HepG2 (cell line): Measurements from ENCODE around the gene OPN1LW. TPM values are rescaled to one million over a fixed set of nuclear protein-coding genes. Genes with fewer than 3 reads are reported as not detected.
A peak's percentile ranks its signal among the peaks of the same experiment; 100 is the strongest.

ENCODE experiments used
- ATAC-seq: fragments of 200-7000 bp; cut with Tn5 transposase; 3 replicates; pipeline ENCODE4 v1.9.1; 2020; ENCODE audit warnings: mild to moderate bottlenecking, moderate library complexity
- BruUV-seq: library from RNA; stranded (reverse); fragments of 400-500 nt; replicated peaks from 2 replicates; lab custom pipeline; 2021; lab: Mats Ljungman, UMichigan
- CTCF ChIA-PET: fragments of 300-600 bp; formaldehyde crosslinking; extraction: SDS; loops from one replicate; lab custom pipeline; 2021; ENCODE audit warnings: low total read pairs, inconsistent platforms, low intra/inter-chr PET ratio; lab: Yijun Ruan, JAX
- POLR2A ChIA-PET: fragments of 350-600 bp; sonication (Branson Sonifier 250); formaldehyde crosslinking; loops from one replicate; lab custom pipeline; 2020; ENCODE audit warnings: antibody characterized with exemption, inconsistent platforms; lab: Yijun Ruan, JAX
- DNase-seq: peaks from one replicate; pipeline ENCODE4 v3.0.0-alpha.2; 2015; ENCODE audit warnings: low spot score
- FAIRE-seq: peaks from 3 replicates; lab custom pipeline; 2011; peaks lifted over from hg19 to GRCh38; lab: Jason Lieb, UNC
- H2AFZ ChIP-seq: one replicate; pipeline ENCODE4 v1.6.1; 2011; ENCODE audit warnings: low read length, inconsistent platforms
- H3K27ac ChIP-seq: fragments of 300-600 bp; 3 replicates; pipeline ENCODE4 v1.8.0; 2011; ENCODE audit warnings: mixed run types, mild to moderate bottlenecking, mixed read lengths, low read length, inconsistent platforms; ENCODE audit not compliant: insufficient read depth; ENCODE audit errors: extremely low read length
- H3K27me3 ChIP-seq, 2 experiments: fragments of 200-600 bp in 1 of 2; 2 replicates in 1 of 2; 3 replicates in 1 of 2; pipeline versions ENCODE4 v1.6.0 to v1.8.0; 2011; ENCODE audit warnings: low read length in 2 of 2, mild to moderate bottlenecking in 2 of 2, moderate library complexity in 2 of 2, inconsistent platforms in 1 of 2; ENCODE audit not compliant: insufficient read depth in 2 of 2, control insufficient read depth in 1 of 2
- H3K36me3 ChIP-seq, 2 experiments: fragments of 200-600 bp in 1 of 2; replicated peaks in 1 of 2; 2 replicates in 1 of 2; 3 replicates in 1 of 2; pipeline versions ENCODE4 v1.5.1 to v1.8.0; 2011; ENCODE audit warnings: low read length in 2 of 2, inconsistent platforms in 1 of 2; ENCODE audit not compliant: insufficient read depth in 2 of 2, control insufficient read depth in 1 of 2
- H3K4me1 ChIP-seq: 2 replicates; pipeline ENCODE4 v1.5.1; 2012; ENCODE audit warnings: low read length, inconsistent platforms; ENCODE audit not compliant: insufficient read depth
- H3K4me2 ChIP-seq: 2 replicates; pipeline ENCODE4 v1.6.0; 2011; ENCODE audit warnings: low read depth, low read length, inconsistent platforms
- H3K4me3 ChIP-seq, 3 experiments: fragments of 200-600 bp in 1 of 3; sonication (generic), shearing (Covaris generic) in 1 of 3; replicated peaks in 1 of 3; 2 replicates each; pipeline ENCODE4 v1.5.1; 2011 to 2016; ENCODE audit warnings: low read length in 3 of 3, inconsistent platforms in 2 of 3, low read depth in 2 of 3, mild to moderate bottlenecking in 2 of 3, control low read depth in 1 of 3, mixed read lengths in 1 of 3; ENCODE audit not compliant: insufficient read depth in 1 of 3
- H3K79me2 ChIP-seq: one replicate; pipeline ENCODE4 v1.6.1; 2011; ENCODE audit warnings: low read length, inconsistent platforms; ENCODE audit not compliant: insufficient read depth
- H3K9ac ChIP-seq: 2 replicates; pipeline ENCODE4 v1.6.0; 2011; ENCODE audit warnings: mild to moderate bottlenecking, low read depth, low read length, inconsistent platforms; ENCODE audit not compliant: insufficient read depth
- H3K9me3 ChIP-seq: 2 replicates; pipeline ENCODE4 v1.5.1; 2012; ENCODE audit warnings: mild to moderate bottlenecking, low read length
- H4K20me1 ChIP-seq: 2 replicates; pipeline ENCODE4 v1.6.0; 2011; ENCODE audit warnings: inconsistent platforms, mild to moderate bottlenecking, low read length, moderate library complexity; ENCODE audit not compliant: insufficient read depth
- DMAP1 ChIP-seq: IDR thresholded peaks from 2 replicates; pipeline ENCODE4 v1.6.1; 2016
- KLF12 ChIP-seq: sonication (generic); formaldehyde crosslinking; IDR thresholded peaks from 2 replicates; pipeline ENCODE4 v1.4.0; 2020; ENCODE audit warnings: missing genetic modification reagents, borderline replicate concordance
- NFYC ChIP-seq: IDR thresholded peaks from 2 replicates; pipeline ENCODE4 v1.6.1; 2016; ENCODE audit warnings: missing genetic modification reagents, missing compliant biosample characterization
- PAWR ChIP-seq: sonication (generic); formaldehyde crosslinking; IDR thresholded peaks from 2 replicates; pipeline ENCODE4 v1.4.0; 2020; ENCODE audit warnings: missing genetic modification reagents, mild to moderate bottlenecking, borderline replicate concordance
- POLR2AphosphoS5 ChIP-seq: IDR thresholded peaks from 2 replicates; pipeline ENCODE4 v1.6.1; 2012; ENCODE audit warnings: low read depth, low read length
- RBFOX2 ChIP-seq: fragments of 200-400 bp; formaldehyde crosslinking; IDR thresholded peaks from 2 replicates; pipeline ENCODE4 v1.6.1; 2017; ENCODE audit warnings: low read depth, mild to moderate bottlenecking, low read length
- SMYD3 ChIP-seq: sonication (generic); formaldehyde crosslinking; IDR thresholded peaks from 2 replicates; pipeline ENCODE4 v1.8.1; 2023; ENCODE audit warnings: mild to moderate bottlenecking, missing genetic modification reagents
- SP4 ChIP-seq: sonication (generic); formaldehyde crosslinking; IDR thresholded peaks from 2 replicates; pipeline ENCODE4 v1.8.1; 2023; ENCODE audit warnings: mild to moderate bottlenecking, missing genetic modification reagents
- ZBTB20 ChIP-seq: sonication (generic); formaldehyde crosslinking; IDR thresholded peaks from 2 replicates; pipeline ENCODE4 v1.8.1; 2023; ENCODE audit warnings: missing genetic modification reagents, low read depth, mild to moderate bottlenecking, borderline replicate concordance
- ZFY ChIP-seq: sonication (generic); formaldehyde crosslinking; IDR thresholded peaks from 2 replicates; pipeline ENCODE4 v1.4.0; 2020; ENCODE audit warnings: missing genetic modification reagents
- ZNF720 ChIP-seq: sonication (generic); formaldehyde crosslinking; IDR thresholded peaks from 2 replicates; pipeline ENCODE4 v1.4.0; 2020; ENCODE audit warnings: missing genetic modification reagents
- WGBS: methylation state at CpG from one replicate; pipeline ENCODE4 v1.1.6; 2017; ENCODE audit warnings: low lambda C conversion rate; 5-methylcytosine and 5-hydroxymethylcytosine counted together
- in situ Hi-C: cut with HindIII; loops from 2 replicates; pipeline ENCODE4 v1.10.0; 2017; ENCODE audit warnings: low pct_unique_long_range_greater_than_20kb; ENCODE audit not compliant: extremely low pct_ligation_motif_present
- intact Hi-C: fragments of 100-400 bp; cut with micrococcal nuclease; formaldehyde crosslinking; loops from one replicate; pipeline ENCODE4 v1.10.0; 2022; ENCODE audit not compliant: unreplicated experiment
- polyA plus RNA-seq, 8 experiments: library from polyadenylated mRNA; depleted of rRNA in 3 of 8; stranded (reverse) in 7 of 8; unstranded in 1 of 8; fragments of >200 nt; fragmentation: Illumina TruSeq in 4 of 8; extraction: Trizol in 4 of 8; gene quantifications; 2 replicates each; pipeline versions ENCODE4 v1.2.1 to v1.2.3, GENCODE V29; 2011 to 2016; ENCODE audit warnings: low read depth in 4 of 8, missing spikeins in 1 of 8, mixed read lengths in 1 of 8; ENCODE audit not compliant: insufficient read depth in 1 of 8
- total RNA-seq, 5 experiments: library from RNA; depleted of rRNA; stranded (reverse); fragments of >200 nt; fragmentation: Illumina TruSeq; extraction: Trizol; gene quantifications; 2 replicates each; pipeline ENCODE4 v1.2.3, GENCODE V29; 2016; ENCODE audit warnings: low read depth in 1 of 5
- TF ChIP-seq, protein P1 (sequence below): sonication (generic); formaldehyde crosslinking; IDR thresholded peaks from 2 replicates; pipeline ENCODE4 v1.5.1; 2020; ENCODE audit warnings: missing genetic modification reagents, mild to moderate bottlenecking, borderline replicate concordance
- TF ChIP-seq, protein P2 (sequence below): sonication (generic); formaldehyde crosslinking; IDR thresholded peaks from 2 replicates; pipeline ENCODE4 v1.5.0; 2020; ENCODE audit warnings: missing genetic modification reagents, mild to moderate bottlenecking, borderline replicate concordance
- TF ChIP-seq, protein P3 (sequence below): sonication (generic); formaldehyde crosslinking; IDR thresholded peaks from 2 replicates; pipeline ENCODE4 v1.5.1; 2020; ENCODE audit warnings: mild to moderate bottlenecking, missing genetic modification reagents, moderate library complexity
- TF ChIP-seq, protein P4 (sequence below): sonication (generic); formaldehyde crosslinking; IDR thresholded peaks from 2 replicates; pipeline ENCODE4 v1.4.0; 2020; ENCODE audit warnings: missing genetic modification reagents

The OPN1LW gene
- total and polyA plus RNA-seq, 2 of the 13 experiments (the other 11 are each of a cell fraction or from before 2014, with no cell fraction given) = not detected

DNA sequence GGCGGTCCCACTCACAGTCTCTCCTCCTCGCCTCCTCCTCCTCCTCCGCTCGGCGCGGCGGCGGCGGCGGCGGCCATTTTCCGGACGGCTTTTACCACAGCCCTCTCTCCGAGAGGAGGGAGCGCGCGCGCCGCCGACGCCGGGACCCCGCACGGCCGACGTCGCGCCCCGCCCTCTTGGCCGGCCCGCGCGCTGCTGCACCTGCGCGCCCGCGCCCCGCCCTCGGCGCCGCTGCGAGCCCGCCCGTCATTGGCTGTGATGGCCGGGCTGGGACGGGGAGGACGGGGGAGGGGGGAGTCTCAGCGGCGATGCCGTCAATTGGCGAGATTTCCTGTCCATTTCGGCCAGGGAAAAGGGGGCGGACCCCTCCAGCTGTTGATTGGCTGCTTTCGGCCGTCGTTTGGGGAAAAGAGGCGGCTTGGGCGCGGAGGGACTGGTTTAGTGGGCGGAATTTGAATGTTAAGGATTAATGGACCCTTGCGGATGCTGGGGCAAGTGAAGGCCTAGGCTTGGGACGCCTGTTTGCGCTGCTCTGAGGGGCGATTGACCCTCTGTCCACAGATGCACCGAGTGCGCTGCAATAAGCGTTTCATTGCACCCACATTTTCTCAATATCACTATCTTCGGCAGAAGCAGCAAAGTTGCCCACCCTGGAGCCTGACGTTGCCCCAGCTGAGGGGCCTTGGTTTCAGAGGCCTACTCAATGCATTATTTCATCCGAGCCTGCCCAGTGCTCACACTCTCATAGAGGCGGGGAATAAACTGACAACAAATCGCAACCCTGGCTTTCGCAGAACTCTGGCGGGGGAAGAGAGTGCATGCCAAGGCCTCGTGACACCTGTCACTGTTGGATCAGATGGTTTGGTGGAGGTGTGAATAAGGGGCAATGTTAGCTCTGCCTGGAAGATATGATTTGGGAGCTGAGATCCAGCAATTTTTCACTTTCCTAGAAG, 46.2 kb upstream of the OPN1LW start, which contains the start of gene MECP2:
Gene MECP2, minus strand, starts transcription at position 129 of the 953 bp plus-strand sequence.
- FAIRE-seq (peak; percentile 58), ATAC-seq (peak; percentile 84), DNase-seq (peak; percentile 79)
- Histone ChIP-seq H2AFZ (no peak within 1 kb of the TSS), H3K9ac (peak within 1 kb of the TSS; percentile 77), H3K9me3 (no peaks in the 10 kb centered on the region), H3K4me2 (peak within 1 kb of the TSS; percentile 74), H3K79me2 (peaks cover 37% of the 10 kb centered on the region), H3K4me3 (peak within 1 kb of the TSS; percentile 74 to 79 (median 76)), H3K27ac (peak within 1 kb of the TSS; percentile 70), H3K4me1 (peaks cover 37% of the 10 kb centered on the region), H4K20me1 (peaks cover 28% of the 10 kb centered on the region), H3K36me3 (no peaks in the 10 kb centered on the region), H3K27me3 (no peaks in the 10 kb centered on the region)
- in situ Hi-C loops (no loop called here), intact Hi-C loops (no loop called here)
- no TSS peak for BruUV-seq
- POLR2A ChIA-PET = no interaction called here
- CTCF ChIA-PET = no interaction called here
- 51% methylated on average over 9 of the region's 75 CpGs for WGBS
- TF ChIP-seq POLR2AphosphoS5 (peak; percentile 24; the same call in 1 of the 2 replicates), RBFOX2 (peak; percentile 61; the same call in 1 of the 2 replicates), PAWR (CRISPR knock-in tag) (no peak), NFYC (peak; percentile 86), ZNF720 (CRISPR knock-in tag) (no peak), SMYD3 (CRISPR knock-in tag) (no peak), ZBTB20 (CRISPR knock-in tag) (no peak), SP4 (CRISPR knock-in tag) (0 out of 2 replicates have a peak, but pooled peaks have one; percentile 40), KLF12 (CRISPR knock-in tag) (0 out of 2 replicates have a peak, but pooled peaks have one; percentile 36), DMAP1 (0 out of 2 replicates have a peak, but pooled peaks have one; percentile 21), ZFY (CRISPR knock-in tag) (0 out of 2 replicates have a peak, but pooled peaks have one; percentile 23)
- TF ChIP-seq, protein P1, sequence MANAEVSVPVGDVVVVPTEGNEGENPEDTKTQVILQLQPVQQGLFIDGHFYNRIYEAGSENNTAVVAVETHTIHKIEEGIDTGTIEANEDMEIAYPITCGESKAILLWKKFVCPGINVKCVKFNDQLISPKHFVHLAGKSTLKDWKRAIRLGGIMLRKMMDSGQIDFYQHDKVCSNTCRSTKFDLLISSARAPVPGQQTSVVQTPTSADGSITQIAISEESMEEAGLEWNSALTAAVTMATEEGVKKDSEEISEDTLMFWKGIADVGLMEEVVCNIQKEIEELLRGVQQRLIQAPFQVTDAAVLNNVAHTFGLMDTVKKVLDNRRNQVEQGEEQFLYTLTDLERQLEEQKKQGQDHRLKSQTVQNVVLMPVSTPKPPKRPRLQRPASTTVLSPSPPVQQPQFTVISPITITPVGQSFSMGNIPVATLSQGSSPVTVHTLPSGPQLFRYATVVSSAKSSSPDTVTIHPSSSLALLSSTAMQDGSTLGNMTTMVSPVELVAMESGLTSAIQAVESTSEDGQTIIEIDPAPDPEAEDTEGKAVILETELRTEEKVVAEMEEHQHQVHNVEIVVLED (CRISPR knock-in tag) = peak; percentile 64; the same call in 1 of the 2 replicates
- TF ChIP-seq, protein P2, sequence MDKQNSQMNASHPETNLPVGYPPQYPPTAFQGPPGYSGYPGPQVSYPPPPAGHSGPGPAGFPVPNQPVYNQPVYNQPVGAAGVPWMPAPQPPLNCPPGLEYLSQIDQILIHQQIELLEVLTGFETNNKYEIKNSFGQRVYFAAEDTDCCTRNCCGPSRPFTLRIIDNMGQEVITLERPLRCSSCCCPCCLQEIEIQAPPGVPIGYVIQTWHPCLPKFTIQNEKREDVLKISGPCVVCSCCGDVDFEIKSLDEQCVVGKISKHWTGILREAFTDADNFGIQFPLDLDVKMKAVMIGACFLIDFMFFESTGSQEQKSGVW (CRISPR knock-in tag) = no peak
- TF ChIP-seq, protein P3, sequence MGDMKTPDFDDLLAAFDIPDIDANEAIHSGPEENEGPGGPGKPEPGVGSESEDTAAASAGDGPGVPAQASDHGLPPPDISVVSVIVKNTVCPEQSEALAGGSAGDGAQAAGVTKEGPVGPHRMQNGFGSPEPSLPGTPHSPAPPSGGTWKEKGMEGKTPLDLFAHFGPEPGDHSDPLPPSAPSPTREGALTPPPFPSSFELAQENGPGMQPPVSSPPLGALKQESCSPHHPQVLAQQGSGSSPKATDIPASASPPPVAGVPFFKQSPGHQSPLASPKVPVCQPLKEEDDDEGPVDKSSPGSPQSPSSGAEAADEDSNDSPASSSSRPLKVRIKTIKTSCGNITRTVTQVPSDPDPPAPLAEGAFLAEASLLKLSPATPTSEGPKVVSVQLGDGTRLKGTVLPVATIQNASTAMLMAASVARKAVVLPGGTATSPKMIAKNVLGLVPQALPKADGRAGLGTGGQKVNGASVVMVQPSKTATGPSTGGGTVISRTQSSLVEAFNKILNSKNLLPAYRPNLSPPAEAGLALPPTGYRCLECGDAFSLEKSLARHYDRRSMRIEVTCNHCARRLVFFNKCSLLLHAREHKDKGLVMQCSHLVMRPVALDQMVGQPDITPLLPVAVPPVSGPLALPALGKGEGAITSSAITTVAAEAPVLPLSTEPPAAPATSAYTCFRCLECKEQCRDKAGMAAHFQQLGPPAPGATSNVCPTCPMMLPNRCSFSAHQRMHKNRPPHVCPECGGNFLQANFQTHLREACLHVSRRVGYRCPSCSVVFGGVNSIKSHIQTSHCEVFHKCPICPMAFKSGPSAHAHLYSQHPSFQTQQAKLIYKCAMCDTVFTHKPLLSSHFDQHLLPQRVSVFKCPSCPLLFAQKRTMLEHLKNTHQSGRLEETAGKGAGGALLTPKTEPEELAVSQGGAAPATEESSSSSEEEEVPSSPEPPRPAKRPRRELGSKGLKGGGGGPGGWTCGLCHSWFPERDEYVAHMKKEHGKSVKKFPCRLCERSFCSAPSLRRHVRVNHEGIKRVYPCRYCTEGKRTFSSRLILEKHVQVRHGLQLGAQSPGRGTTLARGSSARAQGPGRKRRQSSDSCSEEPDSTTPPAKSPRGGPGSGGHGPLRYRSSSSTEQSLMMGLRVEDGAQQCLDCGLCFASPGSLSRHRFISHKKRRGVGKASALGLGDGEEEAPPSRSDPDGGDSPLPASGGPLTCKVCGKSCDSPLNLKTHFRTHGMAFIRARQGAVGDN (CRISPR knock-in tag) = peak; percentile 37
- TF ChIP-seq, protein P4, sequence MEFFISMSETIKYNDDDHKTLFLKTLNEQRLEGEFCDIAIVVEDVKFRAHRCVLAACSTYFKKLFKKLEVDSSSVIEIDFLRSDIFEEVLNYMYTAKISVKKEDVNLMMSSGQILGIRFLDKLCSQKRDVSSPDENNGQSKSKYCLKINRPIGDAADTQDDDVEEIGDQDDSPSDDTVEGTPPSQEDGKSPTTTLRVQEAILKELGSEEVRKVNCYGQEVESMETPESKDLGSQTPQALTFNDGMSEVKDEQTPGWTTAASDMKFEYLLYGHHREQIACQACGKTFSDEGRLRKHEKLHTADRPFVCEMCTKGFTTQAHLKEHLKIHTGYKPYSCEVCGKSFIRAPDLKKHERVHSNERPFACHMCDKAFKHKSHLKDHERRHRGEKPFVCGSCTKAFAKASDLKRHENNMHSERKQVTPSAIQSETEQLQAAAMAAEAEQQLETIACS = peak; percentile 74
